Transverse colon (tissue), 4 donors: ENCODE results near the gene SLC8A3. TPM values are rescaled to one million over a fixed set of nuclear protein-coding genes. Genes with fewer than 3 reads are reported as not detected.

ENCODE experiments used
- DNase-seq: peaks from one replicate; pipeline ENCODE4 v3.0.0-alpha.2; 2019
- H3K27ac ChIP-seq, 4 donors: fragments of 200-600 bp; sonication (generic); 2 replicates each; pipeline ENCODE4 v1.5.1; 2016 to 2018; ENCODE audit warnings: inconsistent platforms in 4 of 4
- H3K27me3 ChIP-seq: fragments of 200-600 bp; sonication (generic); 2 replicates; pipeline ENCODE4 v1.5.1; 2017; ENCODE audit warnings: inconsistent platforms
- H3K36me3 ChIP-seq, 4 donors: fragments of 200-600 bp; sonication (generic); 2 replicates each; pipeline ENCODE4 v1.5.1; 2017 to 2019; ENCODE audit warnings: inconsistent platforms in 4 of 4
- H3K4me1 ChIP-seq, 4 donors: fragments of 200-600 bp; sonication (generic); 2 replicates each; pipeline ENCODE4 v1.5.1; 2017 to 2020; ENCODE audit warnings: inconsistent platforms in 4 of 4
- H3K4me3 ChIP-seq, 4 donors: fragments of 200-600 bp; sonication (generic); 1 replicate in 1 of 4; 2 replicates in 3 of 4; pipeline versions ENCODE4 v1.5.1 to v1.6.1; 2017 to 2019; ENCODE audit warnings: inconsistent platforms in 4 of 4
- H3K9me3 ChIP-seq, 2 donors: fragments of 200-600 bp; sonication (generic); 2 replicates each; pipeline ENCODE4 v1.5.1; 2017 to 2019; ENCODE audit warnings: inconsistent platforms in 2 of 2
- CTCF ChIP-seq, 5 experiments: fragments of 200-600 bp in 3 of 5; fragments of 450-650 bp in 2 of 5; sonication (generic) in 3 of 5; IDR thresholded peaks; 1 replicate in 2 of 5; 2 replicates in 3 of 5; pipeline ENCODE4 v1.5.1; 2016 to 2017; ENCODE audit warnings: antibody characterized with exemption in 5 of 5, inconsistent platforms in 3 of 5, mild to moderate bottlenecking in 2 of 5, moderate library complexity in 1 of 5
- EP300 ChIP-seq: sonication (generic); formaldehyde crosslinking; IDR thresholded peaks from one replicate; pipeline ENCODE4 v1.6.1; 2017; ENCODE audit warnings: antibody characterized with exemption, low read depth
- POLR2A ChIP-seq: fragments of 450-650 bp; IDR thresholded peaks from one replicate; pipeline ENCODE4 v1.6.1; 2016; ENCODE audit warnings: antibody characterized with exemption, mild to moderate bottlenecking, moderate library complexity
- POLR2AphosphoS5 ChIP-seq, 3 donors: sonication (generic); formaldehyde crosslinking; IDR thresholded peaks; one replicate each; pipeline ENCODE4 v1.6.1; 2016; ENCODE audit warnings: antibody characterized with exemption in 3 of 3
- WGBS, 2 donors: methylation state at CpG; one replicate each; pipeline ENCODE4 v1.1.5; 2018; ENCODE audit warnings: low coverage in 1 of 2; 5-methylcytosine and 5-hydroxymethylcytosine counted together
- in situ Hi-C, 4 donors: fragments of 200-750 bp; cut with MboI; loops; one replicate each; pipeline versions ENCODE4 v1.15.0 to v1.15.1; 2017; ENCODE audit warnings: low sequenced_read_pairs in 3 of 4, low pct_ligation_motif_present in 1 of 4, low pct_unique_long_range_greater_than_20kb in 1 of 4
- intact Hi-C: fragments of 100-400 bp; cut with DNase I; formaldehyde crosslinking; loops from one replicate; pipeline ENCODE4 v1.15.1; 2023; ENCODE audit warnings: low total_unique reads
- total RNA-seq, 4 donors: library from RNA; depleted of rRNA; stranded (reverse); fragments of >200 nt; gene quantifications; one replicate each; pipeline ENCODE4 v1.1.0, GENCODE V29; 2016

Gene SLC8A3
- total RNA-seq, 4 donors from 2014 or later = 0.27 to 1.9 (median 0.32) TPM; not detected in 1

DNA sequence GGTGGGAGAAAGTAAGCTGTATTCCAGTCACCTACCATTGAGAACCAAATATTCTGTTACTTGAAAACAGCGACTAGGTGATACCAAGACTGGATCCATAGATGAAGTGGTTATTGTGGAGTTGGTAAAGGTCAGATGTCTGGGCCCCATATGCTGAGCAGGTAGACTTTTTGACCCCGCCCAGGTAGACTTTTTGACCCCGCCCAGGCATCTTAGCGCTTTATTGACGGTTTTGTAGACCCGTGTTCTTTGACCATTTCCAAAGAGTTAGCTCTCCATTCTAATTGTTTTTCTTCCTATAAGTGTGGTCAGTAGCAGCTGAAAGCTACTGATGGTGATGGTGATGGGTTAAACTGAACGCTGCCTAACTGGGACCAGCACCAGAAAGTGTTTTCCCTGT is 61.6 kb downstream of the SLC8A3 start:
- no peaks in the 10 kb centered on the region for H3K36me3 ChIP-seq
- WGBS, 2 donors = 82% methylated on average over 5 to 7 of the region's 7 CpGs

GRCh38 chr14:70123796-70124195 is 65.0 kb downstream of the SLC8A3 start:
- peaks cover 3% of the 10 kb centered on the region for H3K27me3 ChIP-seq
- DNase-seq = no peak
- intact Hi-C loops = loop anchor here (5.0 kb wide), 1 partner anchor 1074 kb away; no protein-coding TSS in a partner anchor
- 53 to 78% methylated on average over 2 of the region's 2 CpGs for WGBS, 2 donors
- in situ Hi-C loops = no loop called here
- no peaks in the 10 kb centered on the region for H3K9me3 ChIP-seq
- no peak overlapping the region for H3K27ac ChIP-seq
- no peak overlapping the region for H3K4me3 ChIP-seq
- H3K4me1 ChIP-seq = no peaks in the 10 kb centered on the region
- H3K36me3 ChIP-seq = no peaks in the 10 kb centered on the region
- TF ChIP-seq POLR2AphosphoS5 (IDR thresholded peaks at IDR 0.05) (no peak), EP300 (no peak), CTCF (IDR thresholded peaks at IDR 0.05) (no peak), POLR2A (no peak)

More for the DNA sequence above, 61.6 kb downstream of the SLC8A3 start:
- Histone ChIP-seq H3K27ac (no peak overlapping the region), H3K9me3 (no peaks in the 10 kb centered on the region), H3K4me3 (no peak overlapping the region), H3K4me1 (no peaks in the 10 kb centered on the region), H3K27me3 (no peaks in the 10 kb centered on the region)
- in situ Hi-C loops (no loop called here), intact Hi-C loops (no loop called here)
- no peak for TF ChIP-seq POLR2A
- no peak for TF ChIP-seq POLR2AphosphoS5 (IDR thresholded peaks at IDR 0.05)
- TF ChIP-seq CTCF (IDR thresholded peaks at IDR 0.05) = no peak
- no peak for TF ChIP-seq EP300
- no peak for DNase-seq

GRCh38 chr14:70121521-70121920 is 67.2 kb downstream of the SLC8A3 start:
- Histone ChIP-seq H3K36me3 (no peaks in the 10 kb centered on the region), H3K9me3 (no peaks in the 10 kb centered on the region), H3K27ac (no peak overlapping the region), H3K4me1 (no peaks in the 10 kb centered on the region), H3K4me3 (no peak overlapping the region), H3K27me3 (peaks cover 3% of the 10 kb centered on the region)
- TF ChIP-seq EP300 = no peak
- no peak for TF ChIP-seq POLR2AphosphoS5 (IDR thresholded peaks at IDR 0.05)
- TF ChIP-seq POLR2A = no peak
- no peak for TF ChIP-seq CTCF (IDR thresholded peaks at IDR 0.05)
- no peak for DNase-seq
- intact Hi-C loops = loop anchor here (5.0 kb wide), 1 partner anchor 1076 kb away; no protein-coding TSS in a partner anchor
- WGBS, 2 donors = 11 to 44% methylated on average over 1 of the region's 1 CpG
- in situ Hi-C loops = no loop called here

- Histone ChIP-seq H3K4me1 (no peaks in the 10 kb centered on the region), H3K9me3 (no peaks in the 10 kb centered on the region), H3K27me3 (peaks cover 3% of the 10 kb centered on the region), H3K4me3 (no peak overlapping the region), H3K36me3 (no peaks in the 10 kb centered on the region), H3K27ac (no peak overlapping the region)
- in situ Hi-C loops = no loop called here
- no peak for TF ChIP-seq EP300
- no peak for DNase-seq
- WGBS, 2 donors = 49 to 55% methylated on average over 3 of the region's 3 CpGs
- intact Hi-C loops = no loop called here
These were observed 70.7 kb downstream of the SLC8A3 start for GRCh38 chr14:70118064-70118463.

- intact Hi-C loops = no loop called here
- TF ChIP-seq EP300 = no peak
- no peak for TF ChIP-seq POLR2AphosphoS5 (IDR thresholded peaks at IDR 0.05)
- no peak for TF ChIP-seq POLR2A
- no peak for TF ChIP-seq CTCF (IDR thresholded peaks at IDR 0.05)
- WGBS, 2 donors = 56% methylated on average over 5 of the region's 5 CpGs; no CpG with 5 or more reads in 1 of the 2 donors
These were observed 72.5 kb downstream of the SLC8A3 start for GRCh38 chr14:70116278-70116677.

More at GRCh38 chr14:70116278-70116677, 72.5 kb downstream of the SLC8A3 start:
- Histone ChIP-seq H3K36me3 (no peaks in the 10 kb centered on the region), H3K4me3 (no peak overlapping the region), H3K27ac (no peak overlapping the region), H3K9me3 (no peaks in the 10 kb centered on the region), H3K4me1 (no peaks in the 10 kb centered on the region), H3K27me3 (no peaks in the 10 kb centered on the region)
- no peak for DNase-seq
- in situ Hi-C loops = no loop called here
